GM21515 (cell line): ENCODE data around the gene TTBK2.
A peak's percentile ranks its signal among the peaks of the same experiment; 100 is the strongest.
"Not testable (repeated sequence)": the region's sequence is repeated elsewhere in the genome, so short reads cannot be mapped to it uniquely, and the experiment has no call there.

ENCODE experiments used
- ATAC-seq: cut with Tn5 transposase; IDR thresholded peaks from one replicate; pipeline ENCODE4 v1.9.1; 2021; ENCODE audit not compliant: unreplicated experiment

TTBK2 gene

GRCh38 chr15:42766109-42766508 lies 154.5 kb downstream of the TTBK2 start:
- ATAC-seq: not testable (repeated sequence)

DNA sequence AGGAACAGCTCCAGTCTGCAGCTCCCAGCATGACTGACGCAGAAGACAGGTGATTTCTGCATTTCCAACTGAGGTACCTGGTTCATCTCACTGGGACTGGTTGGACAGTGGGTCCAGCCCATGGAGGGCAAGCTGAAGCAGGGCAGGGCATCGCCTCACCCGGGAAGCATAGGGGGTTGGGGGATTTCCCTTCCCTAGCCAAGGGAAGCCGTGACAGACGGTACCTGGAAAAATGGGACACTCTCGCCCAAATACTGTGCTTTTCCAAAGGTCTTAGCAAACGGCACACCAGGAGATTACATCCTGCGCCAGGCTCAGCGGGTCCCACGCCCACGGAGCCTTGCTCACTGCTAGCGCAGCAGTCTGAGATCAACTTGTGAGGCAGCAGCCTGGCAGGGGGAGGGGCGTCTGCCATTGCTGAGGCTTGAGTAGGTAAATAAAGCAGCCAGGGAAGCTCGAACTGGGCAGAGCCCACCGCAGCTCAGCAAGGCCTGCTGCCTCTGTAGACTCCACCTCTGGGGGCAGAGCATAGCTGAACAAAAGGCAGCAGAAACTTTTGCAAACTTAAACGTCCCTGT lies 156.3 kb downstream of the TTBK2 start:
- ATAC-seq: not testable (repeated sequence)

DNA sequence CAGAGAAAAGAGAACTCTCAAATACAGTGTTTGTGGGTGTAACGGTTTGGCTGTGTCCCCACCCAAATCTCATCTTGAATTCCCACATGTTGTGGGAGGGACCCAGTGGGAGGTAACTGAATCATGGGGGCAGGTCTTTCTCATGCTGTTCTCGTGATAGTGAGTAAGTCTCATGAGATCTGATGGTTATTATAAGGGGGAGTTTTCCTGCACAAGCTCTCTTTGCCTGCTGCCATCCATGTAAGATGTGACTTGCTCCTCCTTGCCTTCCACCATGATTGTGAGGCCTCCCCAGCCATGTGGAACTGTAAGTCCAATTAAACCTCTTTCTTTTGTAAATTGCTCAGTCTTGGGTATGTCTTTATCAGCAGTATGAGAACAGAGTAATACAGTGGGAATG lies 158.8 kb downstream of the TTBK2 start:
- ATAC-seq: not testable (repeated sequence)

GRCh38 chr15:42760759-42761158 lies 159.8 kb downstream of the TTBK2 start:
- ATAC-seq: no peak

DNA sequence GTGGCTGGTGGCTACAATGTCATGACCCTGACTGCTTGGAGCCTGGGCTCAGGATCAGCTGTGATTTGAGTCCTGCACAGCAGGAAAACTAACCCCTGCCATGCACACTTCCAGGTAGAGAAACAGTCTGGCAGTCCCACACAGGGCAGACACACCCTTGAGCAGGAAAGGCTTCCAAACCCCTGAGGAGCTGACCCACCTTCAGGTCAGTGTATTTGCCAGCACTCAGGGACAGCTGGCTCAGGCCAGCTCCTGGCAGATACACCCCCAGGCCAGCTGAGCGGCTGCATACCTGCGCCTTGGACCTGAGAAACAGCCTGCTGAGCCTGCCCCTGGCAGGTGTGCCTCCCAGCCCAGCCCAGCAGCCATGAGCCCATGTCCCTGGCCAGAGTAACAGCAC lies 161.5 kb downstream of the TTBK2 start:
- ATAC-seq: no peak

- ATAC-seq: no peak
These were observed 170.3 kb downstream of the TTBK2 start for GRCh38 chr15:42750306-42750705.

- no peak for ATAC-seq
These were observed 171.3 kb downstream of the TTBK2 start for GRCh38 chr15:42749266-42749665.

DNA sequence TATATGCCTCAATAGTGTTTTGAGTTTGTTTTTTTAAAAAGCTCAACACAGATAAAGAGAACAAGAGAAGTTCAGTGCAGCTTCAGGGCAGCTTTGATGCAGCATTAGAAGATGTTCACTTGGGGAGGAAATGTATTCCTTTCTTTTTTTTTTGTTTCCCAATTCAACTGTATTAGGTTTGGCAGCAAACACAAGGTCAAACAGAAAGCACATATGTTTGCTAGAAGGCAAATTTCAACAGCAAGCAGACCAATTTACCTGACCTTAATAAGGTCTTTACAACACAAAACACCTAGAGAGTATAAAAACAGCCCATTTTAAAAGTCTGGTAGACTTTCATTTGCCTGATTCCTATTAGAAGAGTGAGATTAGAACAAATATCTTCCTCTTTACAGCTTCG lies 176.4 kb downstream of the TTBK2 start:
- ATAC-seq: no peak

- ATAC-seq: no peak
These were observed 178.4 kb downstream of the TTBK2 start for GRCh38 chr15:42742149-42742548.

GRCh38 chr15:42741710-42742109 lies 178.9 kb downstream of the TTBK2 start:
- no peak for ATAC-seq

GRCh38 chr15:42737529-42738328 lies 182.8 kb downstream of the TTBK2 start:
- no peak for ATAC-seq

DNA sequence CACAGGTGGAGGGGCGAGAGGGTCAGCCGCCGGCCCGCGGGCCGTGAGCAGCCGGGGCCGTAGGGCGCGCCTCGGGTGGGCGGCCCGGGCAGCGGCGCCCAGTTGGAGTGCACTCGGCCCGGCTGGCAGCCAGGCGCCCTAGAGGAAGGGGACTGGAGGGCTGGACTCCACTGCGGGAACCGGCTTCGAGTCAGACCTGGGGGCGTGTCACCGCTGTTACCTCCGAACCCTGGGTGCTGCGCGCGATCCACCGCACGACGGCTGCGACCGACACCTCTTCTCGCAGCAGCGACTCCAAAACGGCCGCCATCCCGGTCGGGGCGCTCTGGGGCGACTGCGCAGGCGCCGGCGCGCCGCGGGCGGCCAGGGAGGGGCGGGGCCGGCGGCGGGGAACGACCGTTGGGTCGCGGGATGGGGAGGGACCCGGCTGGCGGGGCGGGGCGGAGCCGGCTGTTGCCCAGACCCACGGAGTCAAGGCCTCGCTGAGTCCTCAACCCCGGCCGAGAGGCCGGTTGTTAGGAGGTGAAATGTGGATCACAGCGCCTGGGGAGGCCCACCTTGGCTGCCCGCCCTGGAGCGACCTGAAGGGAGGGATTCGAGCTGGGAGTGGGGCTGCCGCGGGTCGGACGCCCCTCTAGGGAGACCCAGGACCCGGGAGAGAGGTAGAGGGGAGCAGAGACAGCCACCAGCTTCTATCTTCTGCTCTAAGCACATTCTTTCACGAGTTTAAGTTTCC lies 183.6 kb downstream of the TTBK2 start, which contains the start of gene CDAN1:
TSS of gene CDAN1 (minus strand) at position 336 of the 736 bp plus-strand sequence. CDS start at position 310, 26 bp downstream.
- ATAC-seq: peak; percentile 76

- ATAC-seq: peak; percentile 32
These were observed 184.3 kb downstream of the TTBK2 start for GRCh38 chr15:42736178-42736792.

DNA sequence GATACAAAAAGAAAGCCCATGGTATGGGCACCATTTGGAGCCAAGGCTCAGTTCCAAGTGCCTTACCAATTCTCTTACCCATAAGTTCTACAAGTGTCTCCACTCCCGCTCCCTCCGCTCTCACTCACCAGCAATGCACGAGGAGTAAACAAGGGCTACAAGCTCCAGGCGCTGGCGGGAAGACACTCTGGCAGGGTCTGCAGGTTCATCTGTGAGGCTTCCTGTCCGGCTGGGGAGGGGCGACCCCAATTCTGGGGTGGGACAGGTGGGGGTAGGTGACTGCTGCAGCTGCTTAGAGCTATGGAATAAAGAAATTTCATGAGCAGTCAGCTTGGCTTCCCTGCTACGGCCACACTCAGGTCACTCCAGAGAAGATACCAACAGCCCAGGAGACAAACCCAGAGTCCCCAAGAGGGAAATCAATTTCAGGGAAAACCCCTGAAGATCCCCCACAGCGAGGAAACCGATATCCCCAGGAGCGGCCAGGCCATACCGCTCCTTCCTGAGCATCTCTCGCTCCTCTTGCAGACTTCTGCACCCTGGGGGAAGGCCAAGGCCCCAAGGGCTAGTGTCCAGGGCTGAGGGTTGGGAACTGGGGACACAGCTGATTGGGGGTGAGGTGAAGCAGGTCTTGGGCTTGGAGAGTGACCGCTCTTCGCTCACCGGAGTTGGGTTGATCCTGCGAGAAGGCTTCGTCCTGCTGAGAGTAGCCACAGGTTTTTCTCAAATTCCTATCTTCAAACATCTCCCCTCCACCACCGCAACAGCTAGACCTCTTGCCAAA lies 185.0 kb downstream of the TTBK2 start:
- ATAC-seq: no peak

DNA sequence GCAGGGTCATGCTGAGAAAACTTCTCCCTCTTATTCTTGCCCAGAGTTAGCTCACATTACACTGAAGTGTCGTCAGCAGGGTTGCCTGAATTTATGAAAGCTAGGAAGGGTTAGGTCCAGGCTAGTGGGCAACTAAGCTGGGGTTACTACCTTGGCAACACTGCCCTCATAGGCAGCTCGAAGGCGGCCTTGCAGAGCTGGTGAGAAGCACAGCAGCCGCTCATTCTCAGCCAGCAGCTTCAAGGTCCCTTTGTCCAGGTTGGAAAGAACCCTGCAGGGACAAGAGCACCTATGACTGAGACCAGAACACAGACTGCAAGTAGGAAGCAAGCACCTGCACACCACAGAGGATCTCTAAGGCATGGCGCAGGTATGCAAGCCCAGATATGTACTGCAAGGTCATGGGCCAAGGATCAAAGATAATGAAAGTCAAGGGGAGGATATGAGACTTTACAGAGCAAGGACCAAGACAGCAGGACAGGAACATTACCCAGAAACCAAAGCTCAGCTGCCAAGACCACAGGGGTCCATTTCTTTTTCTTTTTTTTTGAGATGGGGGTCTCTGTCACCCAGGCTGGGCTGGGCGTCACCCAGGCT lies 186.4 kb downstream of the TTBK2 start:
- no peak for ATAC-seq

DNA sequence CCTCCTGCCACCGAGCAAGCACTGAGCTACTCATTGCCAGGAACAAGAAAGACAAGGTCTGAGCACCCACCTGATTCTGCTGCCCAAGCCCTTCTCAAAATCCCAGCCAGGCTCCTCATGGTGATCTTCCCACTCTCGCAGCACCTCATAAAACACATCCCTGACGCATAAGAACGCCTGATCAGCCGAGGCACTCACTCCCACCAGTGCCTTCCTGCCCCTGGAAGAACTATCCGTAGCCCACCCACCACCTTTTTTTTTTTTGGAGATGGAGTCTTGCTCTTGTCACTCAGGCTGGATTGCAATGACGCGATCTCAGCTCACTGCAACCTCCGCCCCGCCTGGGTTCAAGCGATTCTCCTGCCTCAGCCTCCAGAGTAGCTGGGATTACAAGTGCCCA lies 187.6 kb downstream of the TTBK2 start:
- ATAC-seq: no peak

- no peak for ATAC-seq
These were observed 188.3 kb downstream of the TTBK2 start for GRCh38 chr15:42732095-42732827.

- ATAC-seq: no peak
These were observed 189.1 kb downstream of the TTBK2 start for GRCh38 chr15:42731461-42731860.

DNA sequence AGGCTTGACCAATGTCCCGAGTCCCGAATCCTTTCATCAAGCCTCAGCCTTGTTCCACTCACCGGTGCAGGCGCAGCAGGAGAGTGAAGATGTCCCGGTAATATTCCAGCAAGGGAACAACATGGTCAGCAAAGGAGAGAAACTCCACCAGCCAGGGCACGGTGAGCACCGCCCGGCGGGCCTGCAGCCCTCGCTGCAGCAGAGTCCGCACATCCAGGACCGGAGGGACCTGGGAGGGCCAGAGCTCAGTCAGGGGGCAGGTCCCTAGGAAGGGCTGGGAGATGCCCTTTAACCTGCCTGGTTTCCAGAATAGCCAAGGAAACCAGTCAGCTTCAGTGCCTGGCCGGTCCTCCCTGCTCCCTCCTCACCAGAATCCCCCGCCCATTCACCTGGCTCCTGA lies 190.0 kb downstream of the TTBK2 start:
- ATAC-seq: no peak

DNA sequence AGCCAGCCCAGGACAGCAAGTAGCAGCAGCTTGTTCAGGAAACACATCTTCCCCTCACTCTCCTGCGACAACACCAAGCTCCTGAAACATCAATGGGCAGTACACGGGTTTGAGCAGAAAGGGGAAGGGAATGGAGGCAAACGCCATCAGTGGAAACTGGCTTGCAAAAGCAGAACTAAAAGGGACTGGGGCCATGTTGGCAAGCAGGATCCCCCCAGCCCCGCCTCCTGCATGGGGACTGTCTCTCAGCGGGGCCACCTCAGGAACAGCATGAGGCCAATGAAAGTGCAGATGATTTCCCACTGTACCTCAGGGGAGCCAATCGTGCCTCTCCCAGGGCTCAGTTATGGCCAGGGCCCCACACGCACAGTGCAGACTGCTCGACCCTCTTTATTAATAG lies 190.4 kb downstream of the TTBK2 start:
- ATAC-seq: no peak
